ENCODE measurements around the gene CACNG5.

Gene CACNG5

GRCh38 chr17:66826856-66827255 is 8.1 kb upstream of the CACNG5 start:
- DNase-seq (ENCODE audit: low read depth in 2 of 2) = no peak

- no peak for DNase-seq (ENCODE audit: low read depth in 2 of 2)
Observed at GRCh38 chr17:66829386-66829864, 5.5 kb upstream of the CACNG5 start.

GRCh38 chr17:66829883-66830282 is 5.0 kb upstream of the CACNG5 start:
- DNase-seq (ENCODE audit: low read depth in 2 of 2) = no peak

GRCh38 chr17:66830451-66830850 is 4.5 kb upstream of the CACNG5 start:
- DNase-seq (ENCODE audit: low read depth in 2 of 2) = no peak

GRCh38 chr17:66831383-66832210 is 3.3 kb upstream of the CACNG5 start:
- no peak for DNase-seq (ENCODE audit: low read depth in 2 of 2)

GRCh38 chr17:66833201-66833600 is 1.7 kb upstream of the CACNG5 start:
- no peak for DNase-seq (ENCODE audit: low read depth in 2 of 2)

- DNase-seq (ENCODE audit: low read depth in 2 of 2) = no peak
Observed at GRCh38 chr17:66834426-66834918, 445 bp upstream of the CACNG5 start.

GRCh38 chr17:66835476-66835875 is 559 bp downstream of the CACNG5 start:
- no peak for DNase-seq (ENCODE audit: low read depth in 2 of 2)

- no peak for DNase-seq (ENCODE audit: low read depth in 2 of 2)
Observed at GRCh38 chr17:66836063-66837005, 1.4 kb downstream of the CACNG5 start.

GRCh38 chr17:66837226-66837625 is 2.3 kb downstream of the CACNG5 start:
- DNase-seq (ENCODE audit: low read depth in 2 of 2) = no peak

GRCh38 chr17:66837885-66838665 is 3.2 kb downstream of the CACNG5 start:
- no peak for DNase-seq (ENCODE audit: low read depth in 2 of 2)

GRCh38 chr17:66839616-66840015 is 4.7 kb downstream of the CACNG5 start:
- no peak for DNase-seq (ENCODE audit: low read depth in 2 of 2)

- DNase-seq (ENCODE audit: low read depth in 2 of 2) = no peak
Observed at GRCh38 chr17:66840061-66840460, 5.1 kb downstream of the CACNG5 start.

- no peak for DNase-seq (ENCODE audit: low read depth in 2 of 2)
Observed at GRCh38 chr17:66841328-66841727, 6.4 kb downstream of the CACNG5 start.

- no peak for DNase-seq (ENCODE audit: low read depth in 2 of 2)
Observed at GRCh38 chr17:66841744-66842143, 6.8 kb downstream of the CACNG5 start.

- DNase-seq (ENCODE audit: low read depth in 2 of 2) = no peak
Observed at GRCh38 chr17:66842505-66842904, 7.6 kb downstream of the CACNG5 start.

- DNase-seq (ENCODE audit: low read depth in 2 of 2) = no peak
Observed at GRCh38 chr17:66842959-66843358, 8.0 kb downstream of the CACNG5 start.

GRCh38 chr17:66843627-66844026 is 8.7 kb downstream of the CACNG5 start:
- no peak for DNase-seq (ENCODE audit: low read depth in 2 of 2)

- DNase-seq (ENCODE audit: low read depth in 2 of 2) = no peak
Observed at GRCh38 chr17:66847704-66848103, 12.8 kb downstream of the CACNG5 start.

- no peak for DNase-seq (ENCODE audit: low read depth in 2 of 2)
Observed at GRCh38 chr17:66848496-66848895, 13.6 kb downstream of the CACNG5 start.

- no peak for DNase-seq (ENCODE audit: low read depth in 2 of 2)
Observed at GRCh38 chr17:66849032-66849655, 14.2 kb downstream of the CACNG5 start.
